K562 (cell line): ENCODE measurements around the gene PRPSAP2.

Source experiments
- CHD4 ChIP-seq: fragments of 200-600 bp; sonication (generic); IDR thresholded peaks from 3 replicates; pipeline ENCODE4 v1.6.1; 2012; ENCODE audit warnings: low read depth, mild to moderate bottlenecking, mixed read lengths, low read length, inconsistent platforms; ENCODE audit not compliant: insufficient read depth, insufficient replicate concordance, poor library complexity, severe bottlenecking
- CREB1 ChIP-seq, 2 experiments: sonication (generic) in 1 of 2; formaldehyde crosslinking in 1 of 2; IDR thresholded peaks; 2 replicates each; pipeline versions ENCODE4 v1.6.1 to v1.8.0; 2012 to 2022; ENCODE audit warnings: inconsistent platforms in 1 of 2, mild to moderate bottlenecking in 1 of 2, missing genetic modification reagents in 1 of 2, moderate library complexity in 1 of 2
- CTCF ChIP-seq, 3 experiments: IDR thresholded peaks in 2 of 3; conservative IDR thresholded peaks in 1 of 3; 2 replicates each; pipeline ENCODE4 v1.5.1; 2011 to 2012; ENCODE audit warnings: low read length in 3 of 3, mild to moderate bottlenecking in 3 of 3, control low read depth in 2 of 3, improper control_type of control experiment in 1 of 3, inconsistent platforms in 1 of 3, low read depth in 1 of 3, mixed read lengths in 1 of 3, moderate library complexity in 1 of 3; ENCODE audit not compliant: insufficient read depth in 2 of 3
- ESRRA ChIP-seq: fragments of 450-650 bp; IDR thresholded peaks from 2 replicates; pipeline ENCODE4 v1.6.1; 2014; ENCODE audit warnings: low read depth, mild to moderate bottlenecking, moderate library complexity, borderline replicate concordance
- ETV6 ChIP-seq, 3 experiments: fragments of 150-350 bp in 1 of 3; sonication (generic) in 1 of 3; formaldehyde crosslinking in 1 of 3; IDR thresholded peaks; 2 replicates each; pipeline versions ENCODE4 v1.6.1 to v1.8.0; 2014 to 2022; ENCODE audit warnings: borderline replicate concordance in 2 of 3, low read depth in 2 of 3, antibody characterized with exemption in 1 of 3, low read length in 1 of 3, mild to moderate bottlenecking in 1 of 3, missing genetic modification reagents in 1 of 3
- EZH2 ChIP-seq: IDR thresholded peaks from 2 replicates; pipeline ENCODE4 v1.6.1; 2012; ENCODE audit warnings: low read depth, mild to moderate bottlenecking, inconsistent platforms, low read length, borderline replicate concordance
- HDAC8 ChIP-seq: fragments of 450-650 bp; IDR thresholded peaks from 2 replicates; pipeline ENCODE4 v1.6.1; 2016; ENCODE audit warnings: mild to moderate bottlenecking, missing genetic modification characterization, moderate library complexity, missing compliant biosample characterization
- SIN3A ChIP-seq, 2 experiments: fragments of 150-350 bp in 1 of 2; IDR thresholded peaks; 2 replicates each; pipeline ENCODE4 v1.6.1; 2011 to 2016; ENCODE audit warnings: borderline replicate concordance in 2 of 2, low read depth in 2 of 2, low read length in 2 of 2, mild to moderate bottlenecking in 2 of 2, moderate library complexity in 2 of 2; ENCODE audit not compliant: control insufficient read depth in 1 of 2
- ZKSCAN1 ChIP-seq: fragments of 150-350 bp; IDR thresholded peaks from 2 replicates; pipeline ENCODE4 v1.6.1; 2016; ENCODE audit warnings: low read depth, low read length
- ZNF274 ChIP-seq: IDR thresholded peaks from 2 replicates; pipeline ENCODE4 v1.6.1; 2011; ENCODE audit warnings: low read depth, mild to moderate bottlenecking, low read length, moderate library complexity, borderline replicate concordance
- TF ChIP-seq, protein P1 (sequence below): fragments of 250-450 bp; sonication (Bioruptor Pico); IDR thresholded peaks from 2 replicates; pipeline ENCODE4 v1.4.0; 2020

DNA sequence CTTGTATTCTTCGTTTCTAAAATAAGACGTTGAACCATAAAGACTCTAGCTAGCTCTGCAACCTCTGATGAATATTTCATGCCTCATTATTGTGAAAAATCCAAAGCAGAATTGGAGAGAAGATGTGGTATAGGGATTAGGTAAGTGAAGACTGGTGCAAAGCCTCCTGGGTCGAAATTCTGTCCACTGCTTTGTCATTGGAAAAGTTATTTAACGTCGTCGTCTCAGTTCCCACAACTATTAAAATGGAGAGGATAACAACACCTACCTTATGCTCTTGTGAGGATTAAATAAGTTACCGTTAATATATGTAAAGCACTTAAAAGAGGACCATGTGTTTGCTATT, 1.4 kb upstream of the PRPSAP2 start:
- TF ChIP-seq EZH2 (no peak), ZNF274 (no peak), CHD4 (no peak), CTCF (IDR thresholded peaks at IDR 0.05 in 2 of 3, conservative IDR thresholded peaks at IDR 0.05 in 1 of 3; ENCODE audit: insufficient read depth in 2 of 3, low read depth in 1 of 3, low read length in 3 of 3) (no peak), ESRRA (no peak), HDAC8 (tag) (no peak), ETV6 (IDR thresholded peaks at IDR 0.05; ENCODE audit: borderline replicate concordance in 1 of 2, low read depth in 2 of 2, low read length in 1 of 2) (no peak), ETV6 (CRISPR knock-in tag; IDR thresholded peaks at IDR 0.05; ENCODE audit: borderline replicate concordance) (no peak), ZKSCAN1 (no peak), SIN3A (IDR thresholded peaks at IDR 0.05; ENCODE audit: borderline replicate concordance in 2 of 2, control insufficient read depth in 1 of 2, low read depth in 2 of 2, low read length in 2 of 2) (no peak), CREB1 (IDR thresholded peaks at IDR 0.05) (no peak), CREB1 (CRISPR knock-in tag; IDR thresholded peaks at IDR 0.05) (no peak)
- TF ChIP-seq, protein P1, sequence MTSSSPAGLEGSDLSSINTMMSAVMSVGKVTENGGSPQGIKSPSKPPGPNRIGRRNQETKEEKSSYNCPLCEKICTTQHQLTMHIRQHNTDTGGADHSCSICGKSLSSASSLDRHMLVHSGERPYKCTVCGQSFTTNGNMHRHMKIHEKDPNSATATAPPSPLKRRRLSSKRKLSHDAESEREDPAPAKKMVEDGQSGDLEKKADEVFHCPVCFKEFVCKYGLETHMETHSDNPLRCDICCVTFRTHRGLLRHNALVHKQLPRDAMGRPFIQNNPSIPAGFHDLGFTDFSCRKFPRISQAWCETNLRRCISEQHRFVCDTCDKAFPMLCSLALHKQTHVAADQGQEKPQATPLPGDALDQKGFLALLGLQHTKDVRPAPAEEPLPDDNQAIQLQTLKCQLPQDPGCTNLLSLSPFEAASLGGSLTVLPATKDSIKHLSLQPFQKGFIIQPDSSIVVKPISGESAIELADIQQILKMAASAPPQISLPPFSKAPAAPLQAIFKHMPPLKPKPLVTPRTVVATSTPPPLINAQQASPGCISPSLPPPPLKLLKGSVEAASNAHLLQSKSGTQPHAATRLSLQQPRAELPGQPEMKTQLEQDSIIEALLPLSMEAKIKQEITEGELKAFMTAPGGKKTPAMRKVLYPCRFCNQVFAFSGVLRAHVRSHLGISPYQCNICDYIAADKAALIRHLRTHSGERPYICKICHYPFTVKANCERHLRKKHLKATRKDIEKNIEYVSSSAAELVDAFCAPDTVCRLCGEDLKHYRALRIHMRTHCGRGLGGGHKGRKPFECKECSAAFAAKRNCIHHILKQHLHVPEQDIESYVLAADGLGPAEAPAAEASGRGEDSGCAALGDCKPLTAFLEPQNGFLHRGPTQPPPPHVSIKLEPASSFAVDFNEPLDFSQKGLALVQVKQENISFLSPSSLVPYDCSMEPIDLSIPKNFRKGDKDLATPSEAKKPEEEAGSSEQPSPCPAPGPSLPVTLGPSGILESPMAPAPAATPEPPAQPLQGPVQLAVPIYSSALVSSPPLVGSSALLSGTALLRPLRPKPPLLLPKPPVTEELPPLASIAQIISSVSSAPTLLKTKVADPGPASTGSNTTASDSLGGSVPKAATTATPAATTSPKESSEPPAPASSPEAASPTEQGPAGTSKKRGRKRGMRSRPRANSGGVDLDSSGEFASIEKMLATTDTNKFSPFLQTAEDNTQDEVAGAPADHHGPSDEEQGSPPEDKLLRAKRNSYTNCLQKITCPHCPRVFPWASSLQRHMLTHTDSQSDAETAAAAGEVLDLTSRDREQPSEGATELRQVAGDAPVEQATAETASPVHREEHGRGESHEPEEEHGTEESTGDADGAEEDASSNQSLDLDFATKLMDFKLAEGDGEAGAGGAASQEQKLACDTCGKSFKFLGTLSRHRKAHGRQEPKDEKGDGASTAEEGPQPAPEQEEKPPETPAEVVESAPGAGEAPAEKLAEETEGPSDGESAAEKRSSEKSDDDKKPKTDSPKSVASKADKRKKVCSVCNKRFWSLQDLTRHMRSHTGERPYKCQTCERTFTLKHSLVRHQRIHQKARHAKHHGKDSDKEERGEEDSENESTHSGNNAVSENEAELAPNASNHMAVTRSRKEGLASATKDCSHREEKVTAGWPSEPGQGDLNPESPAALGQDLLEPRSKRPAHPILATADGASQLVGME (CRISPR knock-in tag), result no peak
